COLO668 (cell line): ENCODE results near the gene CHD1L.
A peak's percentile ranks its signal among the peaks of the same experiment; 100 is the strongest.
"Not testable (repeated sequence)": the region's sequence is repeated elsewhere in the genome, so short reads cannot be mapped to it uniquely, and the experiment has no call there.

Experiments used
- DNase-seq: peaks from one replicate; lab custom pipeline; 2025; ENCODE audit not compliant: unreplicated experiment; lab: John Stamatoyannopoulos, UW

The CHD1L gene

DNA sequence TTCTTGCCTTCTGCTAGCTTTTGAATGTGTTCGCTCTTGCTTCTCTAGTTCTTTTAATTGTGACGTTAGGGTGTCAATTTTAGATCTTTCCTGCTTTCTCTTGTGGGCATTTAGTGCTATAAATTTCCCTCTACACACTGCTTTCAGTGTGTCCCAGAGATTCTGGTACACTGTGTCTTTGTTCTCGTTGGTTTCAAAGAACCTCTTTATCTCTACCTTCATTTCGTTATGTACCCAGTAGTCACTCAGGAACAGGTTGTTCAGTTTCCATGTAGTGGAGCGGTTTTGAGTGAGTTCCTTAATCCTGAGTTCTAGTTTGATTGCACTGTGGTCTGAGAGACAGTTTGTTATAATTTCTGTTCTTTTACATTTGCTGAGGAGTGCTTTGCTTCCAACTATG, 11.5 kb upstream of the CHD1L start:
- not testable (repeated sequence) for DNase-seq

- not testable (repeated sequence) for DNase-seq
Measured at GRCh38 chr1:147233903-147234302, 8.6 kb upstream of the CHD1L start.

- no peak for DNase-seq
Measured at GRCh38 chr1:147235822-147236221, 6.7 kb upstream of the CHD1L start.

- DNase-seq = no peak
Measured at GRCh38 chr1:147236448-147236847, 6.0 kb upstream of the CHD1L start.

- peak; percentile 85 for DNase-seq
Measured at GRCh38 chr1:147236959-147237791, 5.3 kb upstream of the CHD1L start.

- DNase-seq = no peak
Measured at GRCh38 chr1:147238053-147238902, 4.2 kb upstream of the CHD1L start.

GRCh38 chr1:147238925-147239820, 3.3 kb upstream of the CHD1L start:
- no peak for DNase-seq

- peak; percentile 23 for DNase-seq
Measured at GRCh38 chr1:147240131-147240721, 2.3 kb upstream of the CHD1L start.

DNA sequence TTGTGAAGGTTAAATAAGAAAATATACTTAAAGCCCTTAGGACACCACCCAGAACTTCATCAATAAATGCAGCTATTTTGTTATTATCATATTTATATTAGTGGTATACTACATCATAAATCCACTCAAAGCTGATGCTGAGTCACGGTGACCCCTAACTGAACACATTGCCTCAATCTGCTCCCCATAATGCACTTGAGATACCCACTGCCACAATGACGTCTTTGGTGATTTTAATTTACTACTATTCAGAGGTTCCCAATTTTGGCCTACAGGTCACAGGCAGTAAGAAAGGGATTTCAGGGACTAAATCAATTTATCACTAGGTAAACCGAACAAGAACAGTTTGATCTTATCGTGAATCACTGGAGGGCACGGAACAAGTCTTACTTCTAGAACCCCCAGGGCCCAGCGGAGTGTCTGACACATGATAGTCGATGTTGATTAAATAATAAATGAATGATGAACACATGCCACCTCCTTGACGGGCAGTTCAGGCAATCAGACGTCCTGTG, 493 bp upstream of the CHD1L start:
- no peak for DNase-seq

- peak; percentile 54 for DNase-seq
Measured at GRCh38 chr1:147243228-147243685, 773 bp downstream of the CHD1L start.

DNA sequence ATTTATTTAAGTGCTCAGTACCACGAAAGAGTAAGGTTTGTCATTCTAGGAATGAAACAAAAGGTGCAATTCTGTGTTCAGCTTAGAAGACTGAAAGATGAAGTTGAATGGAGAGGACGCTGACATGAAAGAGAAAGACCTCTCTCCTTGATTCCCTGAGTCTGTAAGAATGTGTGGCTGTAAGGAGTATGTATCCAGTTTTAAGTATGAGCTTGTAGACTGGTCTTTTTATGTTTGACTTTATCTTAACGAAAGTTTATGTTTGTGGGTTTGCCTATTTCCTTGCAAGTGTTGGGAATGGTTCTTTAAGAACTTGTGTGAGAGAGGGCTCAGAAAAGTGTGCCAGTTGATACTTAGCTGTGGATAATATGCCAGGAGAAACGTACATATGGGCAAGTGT, 1.4 kb downstream of the CHD1L start:
- no peak for DNase-seq

DNA sequence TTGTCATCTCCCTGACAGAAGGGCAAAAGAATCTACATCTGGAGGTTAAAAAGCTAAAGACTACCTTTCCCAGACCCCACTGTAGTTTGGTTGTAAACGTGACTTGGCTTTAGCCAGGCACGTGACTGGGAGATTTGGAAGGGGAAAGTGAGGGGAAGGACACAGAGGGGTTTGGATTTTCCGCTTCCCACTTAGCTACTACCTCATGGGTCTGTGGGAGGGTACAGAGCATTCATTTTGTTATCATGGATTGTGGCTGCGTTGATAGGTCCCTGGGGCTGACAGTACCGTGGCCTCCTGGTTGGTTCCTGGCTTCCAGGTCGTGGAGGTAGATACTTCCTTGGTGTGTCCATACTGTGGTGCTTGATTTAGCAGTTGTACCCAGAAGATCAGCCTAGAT, 2.6 kb downstream of the CHD1L start:
- DNase-seq = no peak

DNA sequence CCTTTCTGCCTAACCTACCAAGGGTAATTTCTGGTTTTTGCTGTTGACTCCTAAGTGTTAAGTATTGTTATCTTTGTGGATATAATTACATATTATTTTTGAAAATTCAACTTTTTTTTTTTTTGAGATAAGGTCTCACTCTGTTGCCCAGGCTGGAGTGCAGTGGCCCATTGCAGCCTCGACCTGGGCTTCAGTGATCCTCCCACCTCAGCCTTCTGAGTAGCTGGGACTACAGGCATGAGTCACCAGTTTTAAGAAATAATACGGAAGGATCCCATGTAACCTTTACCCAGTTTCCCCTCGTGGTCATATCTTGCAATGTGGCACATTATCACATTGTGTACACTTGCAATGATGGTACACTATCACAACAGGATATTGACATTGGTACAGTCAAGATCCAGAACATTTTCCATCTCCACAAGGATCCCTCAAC, 3.1 kb downstream of the CHD1L start:
- DNase-seq = no peak

- DNase-seq = no peak
Measured at GRCh38 chr1:147246044-147246690, 3.7 kb downstream of the CHD1L start.

- no peak for DNase-seq
Measured at GRCh38 chr1:147246910-147247655, 4.6 kb downstream of the CHD1L start.

GRCh38 chr1:147247656-147248238, 5.3 kb downstream of the CHD1L start:
- no peak for DNase-seq

DNA sequence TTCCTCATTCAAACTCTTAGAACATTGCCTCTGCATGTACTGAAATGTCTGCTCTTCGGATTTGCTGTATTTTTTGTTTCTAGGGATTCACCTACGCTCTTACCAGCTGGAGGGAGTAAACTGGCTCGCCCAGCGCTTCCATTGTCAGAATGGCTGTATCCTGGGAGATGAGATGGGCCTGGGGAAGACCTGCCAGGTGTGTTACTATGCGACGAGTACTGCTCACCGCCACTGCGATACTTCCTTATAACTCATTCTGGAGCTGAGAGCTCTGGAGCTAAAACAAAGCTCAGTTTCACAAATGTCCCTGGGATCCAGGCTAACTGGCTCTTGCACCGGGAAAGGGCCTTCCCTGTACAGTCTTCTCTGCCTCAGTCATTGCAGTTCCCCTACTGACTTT, 10.1 kb downstream of the CHD1L start:
- DNase-seq = peak; percentile 69

DNA sequence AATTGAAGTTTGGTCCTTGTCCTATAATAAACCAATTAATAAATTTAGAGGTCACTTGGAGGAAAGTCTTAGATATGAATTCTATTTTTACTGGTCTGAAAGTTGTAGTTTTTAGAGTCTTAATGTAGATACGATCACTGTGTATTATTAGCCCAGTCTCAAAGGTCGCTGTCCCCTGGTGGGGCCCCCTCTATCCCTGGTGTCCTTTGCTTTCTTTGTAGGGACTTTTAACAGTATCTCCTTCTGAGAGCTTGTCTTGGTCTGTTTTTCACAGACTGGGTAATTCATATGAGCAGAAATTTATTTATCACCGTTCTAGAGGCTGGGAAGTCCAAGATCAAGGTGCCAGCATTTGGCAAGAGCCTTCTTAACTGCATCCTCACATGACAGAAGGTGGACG, 18.5 kb downstream of the CHD1L start:
- no peak for DNase-seq
